Measurements from ENCODE around the gene XPNPEP1.
"Not testable (repeated sequence)": the region's sequence is repeated elsewhere in the genome, so short reads cannot be mapped to it uniquely, and the experiment has no call there.

Gene XPNPEP1

DNA sequence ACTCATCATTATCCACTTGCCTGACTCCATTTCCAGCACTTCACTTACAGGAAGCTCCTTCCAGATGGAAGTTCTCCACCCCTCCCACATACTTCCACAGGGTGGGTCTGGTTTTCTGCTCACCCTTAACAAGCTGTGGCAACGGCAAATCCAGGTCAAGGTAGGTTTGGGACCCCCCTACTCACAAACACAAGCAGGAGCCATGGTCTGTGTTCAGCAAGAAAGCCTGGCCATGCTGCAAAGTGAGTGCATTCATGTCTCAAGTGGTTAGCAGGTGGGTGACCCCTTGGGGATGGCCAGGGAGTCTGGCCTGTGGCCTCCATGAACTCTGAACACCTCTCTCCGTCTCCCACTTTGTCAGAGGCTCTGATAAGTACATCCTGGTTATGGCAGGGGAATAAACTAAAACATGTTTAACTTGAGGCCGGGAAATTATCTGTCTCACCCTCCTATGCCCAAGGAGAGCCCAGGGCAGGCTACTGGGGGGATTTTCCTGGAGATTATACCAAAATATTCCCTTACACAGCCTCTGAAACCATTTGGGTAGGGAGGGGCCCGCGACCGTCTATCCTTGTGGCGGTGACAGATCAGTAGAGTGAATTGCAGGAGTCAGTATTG is 844 bp downstream of the XPNPEP1 start:
- no peak for DNase-seq

DNA sequence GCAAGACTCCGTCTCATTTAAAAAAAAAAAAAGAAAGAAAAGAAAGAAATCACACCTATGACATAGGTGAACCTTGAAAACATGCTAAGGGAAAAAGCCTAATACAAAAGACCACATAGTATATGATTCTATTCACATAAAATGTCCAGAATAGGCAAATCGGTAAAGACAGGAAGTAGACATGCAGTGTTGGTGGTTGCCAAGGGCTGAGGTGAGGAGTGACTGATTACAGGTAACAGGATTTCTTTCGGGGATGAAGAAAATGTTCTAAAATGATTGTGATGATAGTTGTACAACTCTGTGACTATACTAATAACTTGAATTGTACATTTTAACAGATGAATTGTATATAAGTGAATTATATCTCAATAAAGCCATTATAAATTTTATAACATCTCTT is 3.3 kb downstream of the XPNPEP1 start:
- no peak for DNase-seq

DNA sequence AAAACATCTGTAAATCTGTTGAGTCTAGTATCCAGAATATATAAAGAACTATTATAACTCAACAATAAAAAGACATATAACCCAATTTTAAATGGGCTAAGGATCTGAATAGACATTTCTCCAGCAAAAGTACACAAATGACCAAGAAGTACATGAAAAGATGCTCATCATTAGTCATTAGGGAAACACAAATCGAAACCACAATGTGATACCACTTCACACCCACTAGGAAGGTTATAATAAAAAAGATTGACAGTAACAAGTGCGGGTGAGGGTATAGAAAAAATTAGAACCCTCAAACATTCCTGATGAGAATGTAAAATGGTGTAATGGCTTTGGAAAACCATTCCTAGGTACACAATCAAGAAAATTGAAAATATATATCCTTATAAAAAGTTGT is 4.1 kb downstream of the XPNPEP1 start:
- DNase-seq: no peak

DNA sequence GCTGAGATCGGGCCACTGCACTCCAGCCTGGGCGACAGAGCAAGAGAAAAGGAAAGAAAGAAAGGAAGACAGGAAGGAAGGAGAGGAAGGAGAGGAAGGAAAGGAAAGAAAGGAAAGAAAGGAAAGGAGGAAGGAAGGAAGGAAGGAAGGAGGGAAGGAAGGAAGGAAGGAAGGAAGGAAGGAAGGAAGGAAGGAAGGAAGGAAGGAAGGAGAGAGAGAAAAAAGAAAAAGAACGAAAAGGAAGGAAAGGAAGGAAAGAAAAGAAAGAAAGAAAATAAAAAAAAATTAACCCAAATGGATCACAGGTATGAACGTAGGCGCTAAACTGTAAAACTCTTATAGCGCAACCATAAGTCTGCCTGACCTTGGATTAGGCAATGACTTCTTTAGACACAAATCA is 4.6 kb downstream of the XPNPEP1 start:
- not testable (repeated sequence) for DNase-seq

DNA sequence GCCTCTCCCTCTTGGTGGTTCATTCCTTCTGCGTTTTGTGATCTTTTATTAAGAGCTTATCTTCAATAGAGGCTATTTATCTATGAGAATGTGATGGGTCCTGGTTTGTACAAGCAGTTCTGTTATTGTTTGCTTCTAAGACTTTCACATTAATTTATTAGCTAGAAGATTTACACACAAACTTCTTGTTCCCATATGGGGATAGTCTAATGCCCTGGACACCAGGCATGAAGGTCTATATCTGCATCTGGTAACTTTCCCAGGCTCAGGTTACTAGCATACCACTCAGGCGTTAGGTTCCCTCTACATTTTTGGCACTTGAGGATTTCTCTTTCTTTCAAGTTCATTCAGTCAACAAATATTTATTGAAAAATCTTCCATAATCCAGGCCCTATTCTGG is 7.7 kb downstream of the XPNPEP1 start:
- DNase-seq: no peak

DNA sequence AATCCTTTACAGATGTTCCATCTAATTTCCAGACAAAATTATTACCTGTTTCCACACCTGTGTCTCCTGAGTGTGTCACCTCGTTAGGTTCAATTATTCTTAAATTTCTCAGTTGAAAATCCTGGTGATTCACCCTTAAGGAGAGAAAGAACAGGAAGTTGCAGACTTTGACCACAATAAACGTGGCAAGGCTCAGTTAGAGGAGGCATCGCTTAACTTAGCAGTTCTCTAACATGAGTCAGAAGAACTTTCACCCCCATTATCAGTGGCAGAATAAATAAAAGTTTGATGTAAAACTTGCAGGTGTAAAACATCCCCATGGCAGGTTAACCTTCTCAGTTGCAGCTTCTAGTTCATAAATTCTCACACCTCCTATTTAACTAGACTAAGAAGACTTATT is 8.3 kb downstream of the XPNPEP1 start:
- peak; percentile 38 for DNase-seq

DNA sequence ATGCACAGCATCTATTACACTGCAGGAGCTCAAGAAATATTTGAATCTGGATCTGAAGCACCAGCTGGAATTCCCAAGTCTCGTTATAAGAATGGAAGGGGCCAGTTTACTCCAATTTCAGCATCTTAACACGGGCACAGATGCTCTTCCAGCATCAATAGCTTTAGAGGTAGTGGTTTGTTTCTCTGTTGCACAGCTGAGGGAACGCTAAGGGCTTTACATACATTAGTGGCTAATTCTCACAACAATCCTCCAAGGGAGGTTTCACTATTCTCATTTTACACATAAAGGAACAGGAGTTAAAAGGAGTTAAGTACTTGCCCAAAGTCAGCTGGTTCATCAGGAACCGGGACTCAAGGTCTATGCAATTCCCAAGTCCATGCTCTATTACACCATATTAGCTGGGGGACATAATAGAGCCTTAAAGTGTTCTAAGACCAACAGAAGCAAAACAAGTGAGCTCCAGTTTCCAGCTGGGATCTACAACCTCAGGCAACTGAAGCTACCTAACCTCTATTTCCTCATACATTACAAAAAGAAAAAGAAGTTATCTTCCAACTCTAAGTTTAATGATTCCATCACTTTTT is 9.9 kb downstream of the XPNPEP1 start:
- DNase-seq: no peak

DNA sequence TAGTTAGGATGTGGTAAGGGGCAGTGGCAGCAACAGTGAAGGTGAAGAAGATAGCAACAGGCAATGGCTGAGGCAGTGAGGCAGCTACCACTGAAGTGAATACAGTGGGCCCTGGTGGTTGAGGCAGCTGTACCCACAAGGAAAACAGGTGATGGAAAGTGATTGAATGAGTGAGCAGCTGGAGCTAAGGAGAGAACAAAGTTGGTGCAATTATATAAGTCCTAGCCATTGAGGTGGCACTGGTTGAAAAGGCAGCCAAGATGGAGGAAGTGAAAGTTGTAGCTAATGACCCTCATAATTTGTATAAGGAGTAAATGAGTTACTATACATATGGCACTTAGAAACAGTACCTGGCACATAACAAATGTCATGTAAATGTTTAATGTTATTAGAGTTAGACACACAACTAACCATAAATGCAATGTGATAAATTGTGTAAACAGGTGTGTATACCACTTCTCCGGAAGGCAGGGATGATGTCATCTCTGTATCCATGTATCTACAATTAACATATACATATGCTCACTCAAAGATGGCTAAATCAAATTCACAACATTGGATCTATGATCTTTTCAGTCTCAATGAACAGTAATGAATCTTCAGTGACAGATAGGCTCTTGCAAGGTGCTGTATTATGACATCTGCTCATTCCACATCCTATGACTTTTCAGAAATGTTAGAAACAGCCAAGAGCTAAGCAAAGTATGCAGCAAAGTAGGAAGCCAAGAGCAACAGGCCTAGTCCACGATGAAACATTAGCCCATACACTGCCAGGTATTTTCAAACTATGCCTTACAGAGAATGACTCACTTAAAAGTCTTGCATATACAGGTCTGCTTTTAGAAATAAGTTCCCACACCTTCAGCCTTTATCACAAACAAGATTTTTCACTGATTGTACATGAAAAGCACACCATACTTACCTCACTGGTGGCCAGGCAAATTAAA is 10.7 kb downstream of the XPNPEP1 start:
- DNase-seq: no peak

DNA sequence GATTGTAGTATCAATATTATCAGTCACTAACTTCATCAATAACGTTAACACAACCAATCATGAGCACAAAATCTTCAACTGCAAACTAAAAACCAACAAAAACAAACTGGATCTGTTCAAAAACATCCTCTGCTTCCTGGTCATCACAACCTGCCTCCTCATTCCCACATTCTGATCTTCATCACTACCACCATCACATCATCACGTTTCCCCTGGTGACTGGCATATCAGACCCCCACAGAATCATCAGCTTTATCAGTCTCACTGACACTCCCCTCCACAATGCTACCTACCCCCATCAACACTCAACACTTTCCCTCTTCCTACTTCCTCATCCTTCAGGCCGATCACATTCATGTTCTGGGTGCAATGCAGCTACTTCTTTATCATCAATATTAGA is 11.4 kb downstream of the XPNPEP1 start:
- DNase-seq: no peak

DNA sequence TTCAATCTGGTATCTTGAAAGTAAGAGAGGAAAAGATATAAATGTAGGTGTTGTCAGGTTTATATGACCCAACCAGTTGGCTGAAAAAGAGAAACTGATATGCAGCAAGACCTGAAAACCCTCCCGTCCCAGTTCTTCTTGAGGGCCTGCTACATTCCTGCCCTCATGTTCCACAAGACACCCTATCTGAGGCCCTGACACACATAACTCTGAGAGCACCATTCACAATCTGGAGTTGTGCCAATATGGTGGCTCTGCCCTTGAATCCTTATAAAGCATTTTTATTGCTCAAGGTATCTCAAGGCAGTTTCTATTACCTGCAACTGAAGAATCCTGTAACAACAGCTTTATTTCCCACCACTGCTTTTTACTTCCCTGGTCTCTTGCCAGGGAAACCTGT is 17.0 kb downstream of the XPNPEP1 start:
- no peak for DNase-seq

DNA sequence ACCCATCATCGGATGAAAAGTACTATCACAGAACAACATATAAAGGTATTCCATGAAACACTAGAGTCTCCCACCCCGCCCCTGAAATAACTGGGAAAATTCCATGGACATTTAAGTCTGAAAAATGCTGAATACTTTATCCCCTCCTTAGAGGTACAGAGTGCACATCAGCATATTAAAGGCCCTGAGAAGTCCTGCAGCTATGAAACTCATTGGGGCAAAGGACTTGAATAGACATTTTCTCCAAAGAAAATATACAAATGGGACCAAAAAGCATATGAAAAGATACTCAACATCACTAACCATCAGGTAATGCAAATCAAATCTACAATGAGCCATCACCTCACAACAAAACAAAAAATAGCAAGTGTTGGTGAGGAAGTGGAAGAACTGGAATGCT is 18.9 kb downstream of the XPNPEP1 start:
- no peak for DNase-seq

DNA sequence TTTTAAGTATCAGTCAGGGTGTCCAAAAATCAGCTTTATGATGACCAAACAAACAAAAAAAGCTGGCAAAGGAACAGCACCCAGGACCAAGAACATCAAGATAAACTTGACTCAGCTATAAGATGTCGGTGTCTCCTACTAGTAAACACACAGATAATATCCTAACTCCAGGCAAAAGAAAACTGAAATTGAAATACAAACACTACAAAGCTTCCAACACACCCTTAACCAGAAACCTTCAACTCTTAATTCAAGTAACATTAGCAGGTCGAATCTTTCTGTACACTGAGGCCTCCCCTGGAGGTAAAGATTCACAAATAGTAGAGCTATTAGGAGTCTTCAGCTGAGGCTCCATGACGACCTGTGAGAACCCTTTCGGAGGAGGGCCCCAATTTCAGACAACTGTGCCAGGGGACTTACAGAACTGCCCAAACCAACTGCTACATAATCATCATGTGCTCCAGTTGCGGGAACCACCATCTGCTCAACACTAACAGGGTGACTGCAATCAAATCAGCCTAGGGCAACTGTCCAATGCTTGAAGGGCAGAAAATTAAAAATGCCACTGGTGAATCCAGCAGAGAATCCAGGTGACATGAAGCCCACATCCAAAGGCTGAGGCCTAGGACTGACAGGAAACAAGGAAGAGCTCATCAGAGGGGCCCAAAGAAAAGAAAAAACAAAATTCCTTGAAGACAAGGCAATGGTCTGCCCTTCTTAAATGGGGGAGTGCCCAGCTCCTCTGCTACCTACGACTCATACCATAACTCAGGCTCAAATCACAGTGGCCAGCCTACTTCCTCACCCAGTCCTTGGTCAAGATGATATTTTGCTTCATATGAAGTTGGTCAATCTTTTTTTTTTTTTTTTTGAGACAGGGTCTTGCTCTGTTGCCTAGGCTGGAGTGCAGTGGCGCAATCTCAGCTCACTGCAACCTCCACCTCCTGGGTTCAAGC is 20.0 kb downstream of the XPNPEP1 start:
- DNase-seq: no peak

DNA sequence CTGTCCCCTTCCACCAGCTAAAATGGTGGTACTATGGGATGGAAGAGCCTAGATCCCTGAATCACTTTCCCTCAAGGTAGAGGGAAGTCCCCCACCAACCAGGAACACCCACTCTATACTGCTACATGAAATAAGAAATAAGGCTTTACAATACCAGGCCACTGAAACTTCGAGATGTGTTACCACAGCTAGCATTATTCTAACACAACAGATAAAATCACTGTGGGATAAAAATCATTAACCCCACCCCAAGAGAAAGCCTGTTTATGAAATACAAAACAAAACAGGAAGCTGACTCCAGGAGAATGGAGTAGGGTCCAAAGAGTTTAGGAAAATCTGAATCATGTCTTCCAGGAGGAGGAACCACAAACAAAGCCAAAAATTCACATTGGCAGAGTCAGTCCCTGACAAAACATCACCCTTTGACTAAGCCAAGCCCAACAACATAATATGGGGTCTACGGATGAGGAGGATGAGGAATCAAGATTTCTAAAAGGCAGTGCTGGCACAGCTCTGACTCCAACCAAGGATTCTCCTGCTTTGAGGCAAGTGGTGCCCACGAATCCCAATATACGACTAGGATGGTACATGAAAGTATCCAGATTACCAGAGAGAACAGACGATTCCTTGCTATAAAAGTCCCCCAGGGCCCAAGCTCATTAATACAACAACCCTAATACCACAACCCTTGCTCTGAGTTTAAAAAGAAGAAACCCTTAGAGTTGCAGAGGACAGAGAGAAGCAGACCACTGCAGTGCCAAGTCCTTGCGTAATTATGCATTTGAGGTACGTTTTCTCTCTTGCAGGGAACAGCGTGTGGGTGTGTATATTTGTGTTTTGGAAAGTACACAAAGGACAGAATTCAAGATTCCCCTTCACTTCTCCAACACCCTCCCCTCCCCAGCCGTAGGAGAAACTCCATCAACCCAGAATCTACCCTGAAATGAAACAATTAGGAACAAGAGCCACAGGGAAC is 23.7 kb downstream of the XPNPEP1 start:
- DNase-seq: no peak

DNA sequence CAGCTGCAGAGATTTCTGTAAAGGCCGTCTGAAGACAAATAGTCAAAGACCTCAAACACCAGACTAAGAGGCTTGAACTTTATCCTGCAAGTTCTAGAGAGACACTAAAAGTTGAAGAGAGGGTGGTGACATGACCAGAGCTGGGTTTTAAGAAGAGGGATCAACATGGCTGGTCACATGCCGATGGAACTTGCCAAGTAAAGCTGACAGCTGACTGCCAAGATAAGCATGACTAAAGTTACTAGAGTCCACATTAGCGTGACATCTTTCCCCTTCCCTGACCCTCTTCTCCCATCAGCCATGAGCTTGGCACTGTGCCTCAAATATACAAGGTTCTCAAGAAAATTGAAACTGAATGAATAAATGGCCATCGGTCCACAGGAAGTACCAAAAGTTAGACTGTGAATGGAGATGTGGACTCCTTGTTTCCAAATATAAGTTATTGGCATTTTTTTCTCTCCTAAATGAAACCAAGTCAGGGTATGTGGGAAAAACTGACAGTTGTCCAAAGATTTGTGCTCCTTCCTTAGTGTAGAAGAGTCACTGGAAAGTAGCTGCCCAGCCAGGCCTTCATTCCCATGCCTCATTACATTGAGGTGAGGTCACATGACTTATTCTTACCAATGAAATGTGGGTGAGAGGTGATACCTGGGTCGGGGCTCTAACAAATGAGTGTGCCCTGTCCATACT is 24.5 kb downstream of the XPNPEP1 start:
- DNase-seq: no peak

DNA sequence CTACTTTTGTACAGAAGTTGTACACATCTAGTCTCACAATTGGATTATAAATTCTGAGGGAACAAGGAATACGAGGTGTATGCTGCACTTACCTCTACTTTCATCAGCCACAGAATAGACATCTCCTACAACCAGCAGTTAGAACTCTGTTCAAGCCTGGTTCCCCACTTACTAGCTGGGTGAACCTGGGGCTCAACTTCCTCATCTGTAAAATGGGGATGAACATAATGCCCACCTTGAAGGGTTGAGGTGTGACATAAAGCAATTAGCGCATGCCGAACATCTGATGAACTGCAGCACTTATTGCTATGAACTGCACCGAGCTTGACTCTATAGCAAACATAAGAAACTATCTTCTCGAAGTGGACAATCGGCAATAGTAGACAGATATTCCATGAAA is 25.3 kb downstream of the XPNPEP1 start:
- no peak for DNase-seq

DNA sequence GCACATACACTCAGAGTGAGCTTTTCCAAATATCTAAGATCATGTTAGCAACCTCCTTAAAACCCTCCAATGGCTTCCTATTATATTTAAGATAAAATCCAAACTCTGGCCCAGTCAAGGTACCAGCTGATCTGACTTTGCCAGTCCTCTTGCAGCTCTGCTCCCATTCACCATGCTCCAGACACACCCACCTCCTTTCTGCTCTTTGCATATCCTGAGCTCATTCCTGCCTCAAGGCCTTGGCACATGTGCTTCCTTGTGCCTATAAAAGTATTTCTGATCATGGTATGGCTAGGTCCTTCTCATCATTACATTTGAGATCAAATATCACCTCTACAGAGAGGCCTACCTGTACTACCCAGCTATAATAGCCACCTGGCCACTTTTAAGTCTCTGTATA is 27.5 kb downstream of the XPNPEP1 start:
- DNase-seq: no peak

DNA sequence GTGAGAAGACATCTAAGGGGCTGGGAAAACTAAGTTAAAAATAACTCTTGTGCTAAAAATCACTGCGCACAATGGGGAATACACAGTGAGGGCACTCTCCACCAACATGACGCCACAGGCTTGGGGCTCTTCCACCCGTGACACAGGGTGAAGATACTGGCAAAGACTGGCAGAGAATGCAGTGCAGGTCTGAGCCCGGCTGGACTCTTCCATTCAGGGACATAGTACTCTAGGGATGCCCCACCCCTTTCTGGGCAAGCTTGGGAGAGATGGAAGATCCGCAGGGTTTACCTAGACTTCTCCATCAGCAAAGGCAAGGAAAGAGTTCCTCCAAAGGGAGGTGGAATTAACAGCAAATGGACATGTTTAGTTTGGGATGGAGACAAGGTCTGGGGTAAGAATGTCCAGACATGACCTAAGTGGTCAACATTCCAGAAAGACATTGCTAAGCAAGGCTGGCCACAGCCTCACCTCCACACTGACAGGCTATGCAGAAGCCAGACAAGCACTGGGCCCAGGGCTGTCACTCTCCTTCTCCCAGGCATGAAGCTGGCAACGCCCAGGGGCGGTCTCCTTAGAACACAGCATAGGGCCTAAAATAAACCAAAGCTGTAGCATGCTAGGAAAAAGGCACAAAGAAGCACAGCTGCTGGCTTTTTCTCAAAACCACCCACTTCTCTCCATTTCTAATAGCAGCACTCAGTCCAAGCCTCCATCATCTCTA is 28.1 kb downstream of the XPNPEP1 start:
- DNase-seq: no peak

DNA sequence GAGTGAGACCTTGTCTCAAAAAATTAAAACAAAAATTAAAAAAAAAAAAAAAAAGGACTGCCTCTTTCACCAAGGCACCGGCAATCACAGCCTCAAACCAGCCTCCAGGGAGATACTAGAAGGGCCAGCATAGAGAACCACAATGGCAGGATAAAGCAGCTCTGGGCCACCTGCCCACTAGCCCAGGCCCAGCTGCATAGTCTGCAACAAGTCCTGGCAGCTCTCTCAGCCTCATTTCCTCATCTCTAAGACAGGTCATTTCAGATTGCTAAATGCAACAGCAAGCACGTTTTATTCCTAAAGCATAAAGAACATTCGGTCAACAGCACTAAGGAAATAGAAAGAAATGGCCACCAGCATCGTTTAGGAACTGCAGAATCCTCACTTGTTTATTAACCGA is 28.8 kb downstream of the XPNPEP1 start:
- no peak for DNase-seq

DNA sequence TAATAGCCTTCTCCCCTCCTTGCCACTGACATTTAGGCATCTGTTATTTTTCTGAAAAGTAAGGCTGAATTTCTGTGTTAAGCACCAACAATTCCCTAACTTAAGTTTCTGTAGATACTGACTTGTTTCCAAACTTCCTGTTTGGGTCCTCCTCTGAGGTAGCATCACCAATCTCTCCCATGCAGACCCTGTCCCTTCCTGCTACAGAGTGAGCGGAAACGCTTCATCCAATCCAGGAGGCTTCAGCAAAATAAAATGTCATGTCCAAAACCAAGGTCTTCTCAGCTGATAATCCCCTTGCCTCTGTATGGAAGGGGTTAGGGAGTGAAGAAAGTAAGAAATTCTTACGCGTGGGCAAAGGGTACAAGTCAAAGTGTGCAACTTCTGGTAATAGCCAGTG is 29.9 kb downstream of the XPNPEP1 start:
- DNase-seq: no peak

DNA sequence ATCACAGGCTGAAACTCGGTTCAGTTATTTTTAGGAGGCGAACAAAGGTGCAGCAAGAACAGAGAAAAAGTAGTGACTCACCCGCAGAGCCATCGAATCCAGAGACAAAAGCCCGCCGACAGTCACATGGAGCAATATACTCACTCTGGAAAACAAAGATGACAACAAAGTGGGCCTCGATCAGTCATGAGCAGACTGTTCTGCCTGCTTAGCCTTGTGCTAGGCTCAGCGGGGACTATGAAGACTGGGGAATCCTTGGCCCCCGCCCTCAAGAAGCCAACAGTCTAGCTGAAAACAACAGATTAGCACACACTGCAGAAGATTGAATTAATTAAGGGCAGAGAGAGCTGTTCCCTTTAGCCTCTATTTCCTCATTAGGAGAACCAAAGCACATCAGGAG is 30.4 kb downstream of the XPNPEP1 start:
- peak; percentile 2 for DNase-seq
